HepG2 (cell line): ENCODE results near the gene ACADVL. TPM values are rescaled to one million over a fixed set of nuclear protein-coding genes. Genes with fewer than 3 reads are reported as not detected.

Experiments
- BHLHE40 ChIP-seq: IDR thresholded peaks from 2 replicates; pipeline ENCODE4 v1.6.1; 2011; ENCODE audit warnings: low read length, improper control_type of control experiment
- ELF1 ChIP-seq: sonication (generic); formaldehyde crosslinking; IDR thresholded peaks from 2 replicates; pipeline ENCODE4 v1.4.0; 2020; ENCODE audit warnings: missing genetic modification reagents
- FOXJ3 ChIP-seq: sonication (generic); formaldehyde crosslinking; IDR thresholded peaks from 2 replicates; pipeline ENCODE4 v1.4.0; 2020; ENCODE audit warnings: missing genetic modification reagents, mild to moderate bottlenecking, borderline replicate concordance
- GLI4 ChIP-seq: sonication (generic); formaldehyde crosslinking; IDR thresholded peaks from 2 replicates; pipeline ENCODE4 v1.5.1; 2020; ENCODE audit warnings: missing genetic modification reagents, mild to moderate bottlenecking, moderate library complexity, borderline replicate concordance
- HES4 ChIP-seq: sonication (generic); formaldehyde crosslinking; IDR thresholded peaks from 2 replicates; pipeline ENCODE4 v1.9.0; 2021; ENCODE audit warnings: mild to moderate bottlenecking, missing genetic modification reagents, borderline replicate concordance
- KMT2B ChIP-seq: IDR thresholded peaks from 2 replicates; pipeline ENCODE4 v1.6.1; 2016; ENCODE audit warnings: missing genetic modification reagents, missing compliant biosample characterization
- PBX3 ChIP-seq: sonication (generic); formaldehyde crosslinking; IDR thresholded peaks from 2 replicates; pipeline ENCODE4 v1.8.1; 2023; ENCODE audit warnings: missing genetic modification reagents, inconsistent platforms, borderline replicate concordance
- PHF21A ChIP-seq: sonication (generic); formaldehyde crosslinking; IDR thresholded peaks from 2 replicates; pipeline ENCODE4 v1.5.0; 2020; ENCODE audit warnings: mild to moderate bottlenecking, missing genetic modification reagents
- POGK ChIP-seq: sonication (generic); formaldehyde crosslinking; conservative IDR thresholded peaks from 2 replicates; pipeline ENCODE4 v1.8.0; 2022; ENCODE audit warnings: mild to moderate bottlenecking, moderate library complexity, missing genetic modification reagents
- RAD21 ChIP-seq: fragments of 450-650 bp; formaldehyde crosslinking; IDR thresholded peaks from 2 replicates; pipeline ENCODE4 v1.5.0; 2020; ENCODE audit warnings: mild to moderate bottlenecking
- SP1 ChIP-seq, 2 experiments: fragments of 450-650 bp in 1 of 2; sonication (generic) in 1 of 2; formaldehyde crosslinking in 1 of 2; IDR thresholded peaks; 2 replicates each; pipeline versions ENCODE4 v1.4.0 to v1.6.1; 2016 to 2020; ENCODE audit warnings: missing genetic modification reagents in 1 of 2
- SRSF1 ChIP-seq: fragments of 200-400 bp; formaldehyde crosslinking; optimal IDR thresholded peaks from 2 replicates; pipeline ENCODE3; 2017; ENCODE audit warnings: mild to moderate bottlenecking, low read depth, low read length, moderate library complexity
- TCF12 ChIP-seq, 2 experiments: fragments of 450-650 bp in 1 of 2; sonication (generic) in 1 of 2; formaldehyde crosslinking in 1 of 2; IDR thresholded peaks; 2 replicates each; pipeline versions ENCODE4 v1.6.1 to v1.8.0; 2017 to 2022; ENCODE audit warnings: antibody characterized with exemption in 1 of 2, mild to moderate bottlenecking in 1 of 2, missing genetic modification reagents in 1 of 2, moderate library complexity in 1 of 2
- TOPORS ChIP-seq: sonication (generic); formaldehyde crosslinking; IDR thresholded peaks from 2 replicates; pipeline ENCODE4 v1.8.0; 2023; ENCODE audit warnings: mild to moderate bottlenecking, missing genetic modification reagents
- ZBTB44 ChIP-seq: sonication (generic); formaldehyde crosslinking; IDR thresholded peaks from 2 replicates; pipeline ENCODE4 v1.4.0; 2020; ENCODE audit warnings: missing genetic modification reagents
- ZNF280B ChIP-seq: sonication (generic); formaldehyde crosslinking; IDR thresholded peaks from 2 replicates; pipeline ENCODE4 v1.5.0; 2020; ENCODE audit warnings: missing genetic modification reagents, mild to moderate bottlenecking, borderline replicate concordance
- ZNF563 ChIP-seq: sonication (generic); formaldehyde crosslinking; IDR thresholded peaks from 2 replicates; pipeline ENCODE4 v1.8.0; 2022; ENCODE audit warnings: mild to moderate bottlenecking, moderate library complexity, missing genetic modification reagents
- ZNF878 ChIP-seq: sonication (generic); formaldehyde crosslinking; IDR thresholded peaks from 2 replicates; pipeline ENCODE4 v1.8.1; 2023; ENCODE audit warnings: mild to moderate bottlenecking, missing genetic modification reagents, moderate library complexity
- polyA plus RNA-seq, 8 experiments: library from polyadenylated mRNA; depleted of rRNA in 3 of 8; stranded (reverse) in 7 of 8; unstranded in 1 of 8; fragments of >200 nt; fragmentation: Illumina TruSeq in 4 of 8; extraction: Trizol in 4 of 8; gene quantifications; 2 replicates each; pipeline versions ENCODE4 v1.2.1 to v1.2.3, GENCODE V29; 2011 to 2016; ENCODE audit warnings: low read depth in 4 of 8, missing spikeins in 1 of 8, mixed read lengths in 1 of 8; ENCODE audit not compliant: insufficient read depth in 1 of 8
- total RNA-seq, 5 experiments: library from RNA; depleted of rRNA; stranded (reverse); fragments of >200 nt; fragmentation: Illumina TruSeq; extraction: Trizol; gene quantifications; 2 replicates each; pipeline ENCODE4 v1.2.3, GENCODE V29; 2016; ENCODE audit warnings: low read depth in 1 of 5
- TF ChIP-seq, protein P1 (sequence below): sonication (generic); formaldehyde crosslinking; IDR thresholded peaks from 2 replicates; pipeline ENCODE4 v1.8.0; 2023; ENCODE audit warnings: mild to moderate bottlenecking, missing genetic modification reagents

The ACADVL gene
- total and polyA plus RNA-seq, 2 of the 13 experiments (the other 11 are each of a cell fraction or from before 2014, with no cell fraction given), result 219 to 412 TPM

- no peak for TF ChIP-seq FOXJ3 (CRISPR knock-in tag)
- TF ChIP-seq RAD21 (CRISPR knock-in tag), result 0 out of 2 replicates have a peak, but pooled peaks have one; percentile 46
- no peak for TF ChIP-seq SP1 (IDR thresholded peaks at IDR 0.05)
- peak; percentile 63 for TF ChIP-seq SP1 (CRISPR knock-in tag; IDR thresholded peaks at IDR 0.05)
- TF ChIP-seq HES4 (CRISPR knock-in tag), result 0 out of 2 replicates have a peak, but pooled peaks have one; percentile 71
- TF ChIP-seq TCF12 (IDR thresholded peaks at IDR 0.05), result no peak
- no peak for TF ChIP-seq TCF12 (CRISPR knock-in tag; IDR thresholded peaks at IDR 0.05)
- peak; percentile 38; the same call in 1 of the 2 replicates for TF ChIP-seq ZNF878 (CRISPR knock-in tag)
- no peak for TF ChIP-seq ZBTB44 (CRISPR knock-in tag)
- 0 out of 2 replicates have a peak, but pooled peaks have one; percentile 38 for TF ChIP-seq KMT2B (CRISPR knock-in tag)
- TF ChIP-seq TOPORS (CRISPR knock-in tag), result peak; percentile 34
- peak; percentile 23; the same call in 1 of the 2 replicates for TF ChIP-seq BHLHE40
- peak; percentile 88 for TF ChIP-seq POGK
- TF ChIP-seq PHF21A, result peak; percentile 58; the same call in 1 of the 2 replicates
- TF ChIP-seq, protein P1, sequence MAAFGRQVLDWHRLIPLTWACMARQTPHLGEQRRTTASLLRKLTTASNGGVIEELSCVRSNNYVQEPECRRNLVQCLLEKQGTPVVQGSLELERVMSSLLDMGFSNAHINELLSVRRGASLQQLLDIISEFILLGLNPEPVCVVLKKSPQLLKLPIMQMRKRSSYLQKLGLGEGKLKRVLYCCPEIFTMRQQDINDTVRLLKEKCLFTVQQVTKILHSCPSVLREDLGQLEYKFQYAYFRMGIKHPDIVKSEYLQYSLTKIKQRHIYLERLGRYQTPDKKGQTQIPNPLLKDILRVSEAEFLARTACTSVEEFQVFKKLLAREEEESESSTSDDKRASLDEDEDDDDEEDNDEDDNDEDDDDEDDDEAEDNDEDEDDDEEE, result peak; percentile 92
- TF ChIP-seq ZNF280B, result peak; percentile 39; the same call in 1 of the 2 replicates
- peak; percentile 44; the same call in 1 of the 2 replicates for TF ChIP-seq GLI4 (CRISPR knock-in tag)
- peak; percentile 72 for TF ChIP-seq ELF1
- peak; percentile 80; the same call in 1 of the 2 replicates for TF ChIP-seq ZNF563
- no peak for TF ChIP-seq PBX3 (CRISPR knock-in tag)
- TF ChIP-seq SRSF1, result peak; percentile 98
Measured at GRCh38 chr17:7241783-7242716, 22.3 kb downstream of the ACADVL start, which contains the start of gene GABARAP (continued).
